ENCODE measurements around the gene RHOV. TPM values are rescaled to one million over a fixed set of nuclear protein-coding genes. Genes with fewer than 3 reads are reported as not detected.
A peak's percentile ranks its signal among the peaks of the same experiment; 100 is the strongest.
"Not testable (repeated sequence)": the region's sequence is repeated elsewhere in the genome, so short reads cannot be mapped to it uniquely, and the experiment has no call there.

Gene RHOV
- total and polyA plus RNA-seq, 4 experiments from 2014 or later, result not detected

- Histone ChIP-seq H3K27me3 (ENCODE audit: insufficient read depth, low read length) (no peaks in the 10 kb centered on the region), H3K4me3 (ENCODE audit: low read length in 2 of 2) (no peak overlapping the region), H3K27ac (ENCODE audit: low read depth, low read length) (no peak overlapping the region), H3K9me3 (ENCODE audit: control insufficient read depth in 1 of 2, low read length in 2 of 2) (no peaks in the 10 kb centered on the region), H3K4me1 (ENCODE audit: insufficient read depth, low read length) (peaks cover 6% of the 10 kb centered on the region), H3K36me3 (ENCODE audit: insufficient read depth, low read length) (no peaks in the 10 kb centered on the region)
- Mint-ChIP-seq H3K27ac (no peak overlapping the region), H3K27me3 (peaks cover 2 to 4% of the 10 kb centered on the region in 2 donors), H3K9me3 (no peaks in the 10 kb centered on the region), H3K4me1 (peaks cover 3 to 8% (median 7%) of the 10 kb centered on the region in 4 donors), H3K4me3 (no peak overlapping the region), H3K36me3 (no peaks in the 10 kb centered on the region)
- no peak for DNase-seq
- intact Hi-C loops (cut with micrococcal nuclease), result no loop called here
- ChIA-PET CTCF (ENCODE audit: partially characterized antibody) (interaction anchor here (1.1 to 8.5 kb wide), 4 partner anchors 15 to 37 kb away, joined by 3 to 245 read pairs (median 6); partner anchors contain the start of gene VPS18), POLR2A (ENCODE audit: partially characterized antibody) (interaction anchor here (0.9 to 1.7 kb wide), 2 partner anchors 28 to 30 kb away, joined by 3 read pairs; partner anchors contain the start of gene VPS18)
These were observed 10.3 kb downstream of the RHOV start for GRCh38 chr15:40863660-40864270.

GRCh38 chr15:40861147-40861546, 12.9 kb downstream of the RHOV start:
- POLR2A ChIA-PET (ENCODE audit: partially characterized antibody), result not testable (repeated sequence)

DNA sequence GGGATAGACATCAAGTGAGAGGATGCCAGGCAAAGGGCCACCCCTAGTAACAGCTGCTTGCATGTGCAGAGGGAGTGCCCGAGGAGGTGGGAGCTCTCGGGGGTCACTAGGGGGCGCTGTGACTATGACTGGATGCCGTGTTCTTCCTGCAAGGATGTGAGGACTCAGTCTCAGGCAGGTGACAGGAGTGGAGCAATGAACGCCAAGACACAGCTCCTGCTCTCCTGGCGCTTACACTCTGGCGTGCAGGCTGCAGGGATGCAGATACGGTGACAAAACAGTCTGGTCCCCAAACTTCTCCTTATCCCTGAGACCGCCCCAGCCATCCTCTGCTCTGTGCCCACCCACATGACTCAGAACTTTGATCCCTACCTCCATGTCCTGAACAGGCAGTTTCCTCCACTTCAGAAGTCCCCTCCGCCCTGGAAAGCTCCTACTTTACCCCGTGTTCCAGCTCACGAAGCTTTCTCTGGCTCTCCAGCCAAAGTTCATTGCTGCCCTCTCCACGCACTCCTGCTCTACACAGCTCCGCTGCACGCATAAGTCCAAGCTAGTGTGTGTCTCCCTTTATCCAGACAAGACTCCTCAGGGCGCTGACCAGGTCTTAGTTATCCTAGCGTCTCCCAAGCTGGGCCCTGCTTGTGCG, 14.7 kb downstream of the RHOV start:
- Histone ChIP-seq H3K36me3 (ENCODE audit: insufficient read depth, low read length) (no peaks in the 10 kb centered on the region), H3K27me3 (ENCODE audit: insufficient read depth, low read length) (no peaks in the 10 kb centered on the region), H3K9me3 (ENCODE audit: control insufficient read depth in 1 of 2, low read length in 2 of 2) (no peaks in the 10 kb centered on the region), H3K4me1 (ENCODE audit: insufficient read depth, low read length) (peaks cover 12% of the 10 kb centered on the region), H3K4me3 (ENCODE audit: low read length in 2 of 2) (no peak overlapping the region), H3K27ac (ENCODE audit: low read depth, low read length) (no peak overlapping the region)
- peak; percentile 74 to 79 (median 77) for DNase-seq
- CTCF ChIA-PET (ENCODE audit: partially characterized antibody), result interaction anchor here (0.9 to 8.5 kb wide), 29 partner anchors 10 to 727 kb away, joined by 3 to 245 read pairs (median 5); partner anchors contain the start of genes CCDC32, RAD51, SPINT1 and VPS18
- peaks cover 6 to 20% (median 7%) of the 10 kb centered on the region in 4 donors for H3K4me1 Mint-ChIP-seq
- POLR2A ChIA-PET (ENCODE audit: partially characterized antibody), result interaction anchor here (0.6 to 3.5 kb wide), 6 partner anchors 35 to 410 kb away, joined by 3 to 38 read pairs (median 4); partner anchors contain the start of genes RAD51 and VPS18
- H3K27ac Mint-ChIP-seq, result peak overlapping the region in 2 of 7 donors; percentile 26 to 35
- peaks cover 2 to 4% of the 10 kb centered on the region in 2 donors for H3K27me3 Mint-ChIP-seq
- intact Hi-C loops (cut with micrococcal nuclease), result loop anchor here (5.0 kb wide), 1 partner anchor 163 kb away; no protein-coding TSS in a partner anchor
- peak overlapping the region in 2 of 8 donors; percentile 35 to 69 for H3K4me3 Mint-ChIP-seq
- peaks cover 0 to 2% of the 10 kb centered on the region in 2 donors for H3K36me3 Mint-ChIP-seq
- H3K9me3 Mint-ChIP-seq, result no peaks in the 10 kb centered on the region

More at GRCh38 chr15:40861147-40861546, 12.9 kb downstream of the RHOV start:
- H3K36me3 Mint-ChIP-seq; H3K36me3 ChIP-seq (ENCODE audit: insufficient read depth, low read length); H3K27ac Mint-ChIP-seq; DNase-seq; H3K4me3 ChIP-seq (ENCODE audit: low read length in 2 of 2); H3K27me3 Mint-ChIP-seq; H3K27ac ChIP-seq (ENCODE audit: low read depth, low read length); H3K9me3 Mint-ChIP-seq; intact Hi-C loops (cut with micrococcal nuclease); H3K4me3 Mint-ChIP-seq; H3K27me3 ChIP-seq (ENCODE audit: insufficient read depth, low read length); H3K9me3 ChIP-seq (ENCODE audit: control insufficient read depth in 1 of 2, low read length in 2 of 2): not testable (repeated sequence)
- H3K4me1 ChIP-seq (ENCODE audit: insufficient read depth, low read length), result peaks cover 12% of the 10 kb centered on the region
- peaks cover 6 to 20% (median 7%) of the 10 kb centered on the region in 4 donors for H3K4me1 Mint-ChIP-seq
- CTCF ChIA-PET (ENCODE audit: partially characterized antibody), result interaction anchor here (0.6 to 8.5 kb wide), 7 partner anchors 19 to 327 kb away, joined by 3 to 245 read pairs (median 4); partner anchors contain the start of gene VPS18

GRCh38 chr15:40858706-40859105, 15.3 kb downstream of the RHOV start:
- Mint-ChIP-seq H3K4me1 (peaks cover 6 to 20% (median 7%) of the 10 kb centered on the region in 4 donors), H3K9me3 (no peaks in the 10 kb centered on the region), H3K4me3 (peak overlapping the region in 1 of 8 donors; percentile 69), H3K36me3 (peaks cover 0 to 2% of the 10 kb centered on the region in 2 donors), H3K27ac (peak overlapping the region in 1 of 7 donors; percentile 26), H3K27me3 (peaks cover 2 to 4% of the 10 kb centered on the region in 2 donors)
- intact Hi-C loops (cut with micrococcal nuclease), result loop anchor here (5.0 kb wide), 1 partner anchor 164 kb away; no protein-coding TSS in a partner anchor
- no peaks in the 10 kb centered on the region for H3K9me3 ChIP-seq (ENCODE audit: control insufficient read depth in 1 of 2, low read length in 2 of 2)
- no peaks in the 10 kb centered on the region for H3K27me3 ChIP-seq (ENCODE audit: insufficient read depth, low read length)
- ChIA-PET POLR2A (ENCODE audit: partially characterized antibody) (interaction anchor here (1.4 to 3.5 kb wide), 3 partner anchors 33 to 164 kb away, joined by 6 to 38 read pairs (median 7); partner anchors contain the start of genes RAD51 and VPS18), CTCF (ENCODE audit: partially characterized antibody) (interaction anchor here (0.8 to 8.5 kb wide), 38 partner anchors 9 to 915 kb away, joined by 3 to 245 read pairs (median 4); partner anchors contain the start of genes CHP1, EXD1, MAPKBP1 and RAD51)
- H3K36me3 ChIP-seq (ENCODE audit: insufficient read depth, low read length), result no peaks in the 10 kb centered on the region
- H3K27ac ChIP-seq (ENCODE audit: low read depth, low read length), result no peak overlapping the region
- DNase-seq, result no peak
- H3K4me1 ChIP-seq (ENCODE audit: insufficient read depth, low read length), result peaks cover 12% of the 10 kb centered on the region
- H3K4me3 ChIP-seq (ENCODE audit: low read length in 2 of 2), result no peak overlapping the region

GRCh38 chr15:40857601-40858341, 16.3 kb downstream of the RHOV start:
- CTCF ChIA-PET (ENCODE audit: partially characterized antibody), result interaction anchor here (0.6 to 8.5 kb wide), 53 partner anchors 8 to 1727 kb away, joined by 3 to 245 read pairs (median 4); partner anchors contain the start of genes CHP1, DNAJC17, EXD1 and MAPKBP1
- no peaks in the 10 kb centered on the region for H3K27me3 ChIP-seq (ENCODE audit: insufficient read depth, low read length)
- peaks cover 0 to 2% of the 10 kb centered on the region in 2 donors for H3K36me3 Mint-ChIP-seq
- DNase-seq, result peak; percentile 72 to 82 (median 73)
- H3K9me3 ChIP-seq (ENCODE audit: control insufficient read depth in 1 of 2, low read length in 2 of 2), result no peaks in the 10 kb centered on the region
- H3K27ac Mint-ChIP-seq, result peak overlapping the region in 1 of 7 donors; percentile 12
- H3K4me1 ChIP-seq (ENCODE audit: insufficient read depth, low read length), result peaks cover 12% of the 10 kb centered on the region
- H3K4me1 Mint-ChIP-seq, result peaks cover 6 to 20% (median 7%) of the 10 kb centered on the region in 4 donors
- H3K4me3 Mint-ChIP-seq, result no peak overlapping the region
- H3K27ac ChIP-seq (ENCODE audit: low read depth, low read length), result no peak overlapping the region
- no peaks in the 10 kb centered on the region for H3K9me3 Mint-ChIP-seq
- H3K4me3 ChIP-seq (ENCODE audit: low read length in 2 of 2), result no peak overlapping the region
- POLR2A ChIA-PET (ENCODE audit: partially characterized antibody), result interaction anchor here (1.2 to 3.5 kb wide), 4 partner anchors 13 to 163 kb away, joined by 4 to 38 read pairs (median 6); partner anchors contain the start of genes RAD51 and VPS18
- intact Hi-C loops (cut with micrococcal nuclease), result loop anchor here (1.0 to 5.0 kb wide), 3 partner anchors 37 to 328 kb away; partner anchors contain the start of gene VPS18
- peaks cover 1 to 4% of the 10 kb centered on the region in 2 donors for H3K27me3 Mint-ChIP-seq
- no peaks in the 10 kb centered on the region for H3K36me3 ChIP-seq (ENCODE audit: insufficient read depth, low read length)

GRCh38 chr15:40856746-40857145, 17.3 kb downstream of the RHOV start:
- Mint-ChIP-seq H3K4me1 (peaks cover 6 to 20% (median 7%) of the 10 kb centered on the region in 4 donors), H3K9me3 (no peaks in the 10 kb centered on the region), H3K4me3 (no peak overlapping the region), H3K27ac (no peak overlapping the region), H3K36me3 (peaks cover 0 to 2% of the 10 kb centered on the region in 2 donors), H3K27me3 (peaks cover 0 to 4% of the 10 kb centered on the region in 2 donors)
- no peak for DNase-seq
- Histone ChIP-seq H3K4me3 (ENCODE audit: low read length in 2 of 2) (no peak overlapping the region), H3K36me3 (ENCODE audit: insufficient read depth, low read length) (no peaks in the 10 kb centered on the region), H3K27ac (ENCODE audit: low read depth, low read length) (no peak overlapping the region), H3K27me3 (ENCODE audit: insufficient read depth, low read length) (no peaks in the 10 kb centered on the region), H3K4me1 (ENCODE audit: insufficient read depth, low read length) (peaks cover 12% of the 10 kb centered on the region), H3K9me3 (ENCODE audit: control insufficient read depth in 1 of 2, low read length in 2 of 2) (no peaks in the 10 kb centered on the region)
- POLR2A ChIA-PET (ENCODE audit: partially characterized antibody), result interaction anchor here (3.5 kb wide), 1 partner anchor 38 kb away, joined by 38 read pairs; the partner anchor contains the start of gene VPS18
- intact Hi-C loops (cut with micrococcal nuclease), result loop anchor here (1.0 to 5.0 kb wide), 3 partner anchors 38 to 329 kb away; partner anchors contain the start of gene VPS18
- CTCF ChIA-PET (ENCODE audit: partially characterized antibody), result interaction anchor here (0.7 to 8.5 kb wide), 25 partner anchors 13 to 1728 kb away, joined by 3 to 245 read pairs (median 6); partner anchors contain the start of genes DNAJC17, RAD51, SPINT1 and VPS18
